ENCODE measurements around the gene ISM1. TPM values are rescaled to one million over a fixed set of nuclear protein-coding genes. Genes with fewer than 3 reads are reported as not detected.

The ISM1 gene
- total and polyA plus RNA-seq, 2 donors (not counting 3 experiments of a cell fraction or from before 2014, with no cell fraction given) = not detected

DNA sequence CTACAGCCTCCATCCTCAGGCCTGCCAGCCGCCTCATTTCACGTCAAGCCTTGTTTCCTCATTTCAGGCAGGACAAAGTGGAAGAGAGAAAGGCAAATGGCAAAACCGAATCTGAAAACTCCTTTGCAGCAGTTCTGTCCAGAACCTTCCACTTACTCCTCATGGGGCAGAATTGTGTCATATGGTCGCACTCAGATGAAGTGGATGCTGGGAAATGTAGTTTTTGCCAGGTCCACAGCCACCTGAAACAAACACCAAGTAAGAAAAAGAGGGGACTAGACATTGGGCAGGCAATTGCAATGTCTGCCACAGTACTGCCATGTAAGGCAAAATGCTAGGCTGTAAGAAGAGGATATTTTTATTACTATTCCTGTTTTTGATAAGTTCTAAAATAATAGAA lies 44.9 kb downstream of the ISM1 start:
- no TSS peak for BruUV-seq (replicated peaks)
- H3K9me3 ChIP-seq (replicated peaks; ENCODE audit: control insufficient read depth, insufficient read depth, low read length) = no peaks in the 10 kb centered on the region
- H3K27me3 ChIP-seq (ENCODE audit: control insufficient read depth in 2 of 2, insufficient read depth in 2 of 2, low read length in 2 of 2) = peaks cover 0 to 4% of the 10 kb centered on the region in 2 experiments
- H2AFZ ChIP-seq (ENCODE audit: low read depth, low read length) = no peak overlapping the region
- no peaks in the 10 kb centered on the region for H3K9me1 ChIP-seq (replicated peaks; ENCODE audit: control insufficient read depth, extremely low read depth, insufficient read depth, low read length)
- no peaks in the 10 kb centered on the region for H4K20me1 ChIP-seq (replicated peaks; ENCODE audit: control insufficient read depth, extremely low read depth, insufficient read depth, low read length)
- H3K9ac ChIP-seq (replicated peaks; ENCODE audit: extremely low read depth, insufficient read depth, low read length) = no peak overlapping the region
- TF ChIP-seq FOS (IDR thresholded peaks at IDR 0.05; ENCODE audit: borderline replicate concordance, insufficient read depth, low read length) = no peak
- peaks cover 20% of the 10 kb centered on the region for H3K4me1 ChIP-seq (ENCODE audit: control insufficient read depth, extremely low read depth, insufficient read depth, low read length)
- H3K4me3 ChIP-seq (replicated peaks in 1 of 3; ENCODE audit: insufficient read depth in 1 of 3, low read depth in 1 of 3, low read length in 3 of 3) = no peak overlapping the region
- H3K36me3 ChIP-seq (ENCODE audit: control insufficient read depth in 2 of 2, extremely low read depth in 1 of 2, insufficient read depth in 2 of 2, low read length in 2 of 2) = no peaks in the 10 kb centered on the region
- H3K27ac ChIP-seq (ENCODE audit: insufficient read depth, low read depth, low read length) = no peak overlapping the region
- ChIA-PET CTCF (no interaction called here), POLR2A (no interaction called here)
- FAIRE-seq = no peak
- dilution Hi-C loops (cut with MboI; ENCODE audit: extremely low pct_ligation_motif_present, low sequenced_read_pairs) (no loop called here), intact Hi-C loops (cut with micrococcal nuclease) (no loop called here)
- H3K79me2 ChIP-seq (ENCODE audit: control insufficient read depth, insufficient read depth, low read length) = no peaks in the 10 kb centered on the region
- H3K4me2 ChIP-seq (ENCODE audit: insufficient read depth, low read length) = no peak overlapping the region
- DNase-seq (ENCODE audit: low read depth, low spot score) = no peak

DNA sequence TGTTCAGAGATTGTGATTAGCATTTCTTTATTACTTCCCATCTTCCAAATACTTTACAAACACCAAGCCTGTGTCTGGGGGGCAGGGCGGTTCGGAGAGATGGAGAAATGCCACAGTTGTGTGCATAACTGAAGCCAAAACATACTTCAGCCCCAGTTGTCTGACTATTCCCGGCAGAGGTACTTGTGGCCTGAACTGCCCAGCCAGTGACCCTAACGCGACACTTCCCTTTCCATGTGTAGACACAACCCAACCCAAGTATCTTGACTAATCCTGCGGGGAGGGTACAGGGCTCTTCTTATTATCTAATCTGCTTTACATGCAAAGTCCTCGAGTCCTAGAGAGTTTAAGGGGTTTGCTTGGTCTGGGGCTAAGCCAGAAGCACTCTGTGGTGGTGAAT lies 46.2 kb downstream of the ISM1 start:
- DNase-seq (ENCODE audit: low read depth, low spot score) (no peak), FAIRE-seq (no peak)
- Histone ChIP-seq H3K79me2 (ENCODE audit: control insufficient read depth, insufficient read depth, low read length) (no peaks in the 10 kb centered on the region), H3K36me3 (ENCODE audit: control insufficient read depth in 2 of 2, extremely low read depth in 1 of 2, insufficient read depth in 2 of 2, low read length in 2 of 2) (no peaks in the 10 kb centered on the region), H3K4me1 (ENCODE audit: control insufficient read depth, extremely low read depth, insufficient read depth, low read length) (peaks cover 30% of the 10 kb centered on the region), H3K4me2 (ENCODE audit: insufficient read depth, low read length) (no peak overlapping the region), H3K4me3 (replicated peaks in 1 of 3; ENCODE audit: insufficient read depth in 1 of 3, low read depth in 1 of 3, low read length in 3 of 3) (no peak overlapping the region), H3K27ac (ENCODE audit: insufficient read depth, low read depth, low read length) (no peak overlapping the region), H2AFZ (ENCODE audit: low read depth, low read length) (no peak overlapping the region), H4K20me1 (replicated peaks; ENCODE audit: control insufficient read depth, extremely low read depth, insufficient read depth, low read length) (no peaks in the 10 kb centered on the region), H3K9ac (replicated peaks; ENCODE audit: extremely low read depth, insufficient read depth, low read length) (no peak overlapping the region), H3K9me3 (replicated peaks; ENCODE audit: control insufficient read depth, insufficient read depth, low read length) (no peaks in the 10 kb centered on the region), H3K9me1 (replicated peaks; ENCODE audit: control insufficient read depth, extremely low read depth, insufficient read depth, low read length) (no peaks in the 10 kb centered on the region), H3K27me3 (ENCODE audit: control insufficient read depth in 2 of 2, insufficient read depth in 2 of 2, low read length in 2 of 2) (peaks cover 0 to 4% of the 10 kb centered on the region in 2 experiments)
- intact Hi-C loops (cut with micrococcal nuclease) = no loop called here
- dilution Hi-C loops (cut with MboI; ENCODE audit: extremely low pct_ligation_motif_present, low sequenced_read_pairs) = no loop called here
- CTCF ChIA-PET = no interaction called here
- BruUV-seq (replicated peaks) = no TSS peak
- TF ChIP-seq GATA2 (IDR thresholded peaks at IDR 0.05; ENCODE audit: insufficient read depth, insufficient read length, low read depth, low read length) = no peak
- TF ChIP-seq JUN (IDR thresholded peaks at IDR 0.05; ENCODE audit: borderline replicate concordance, insufficient read depth, insufficient read length, low read depth) = no peak
- TF ChIP-seq MYC (IDR thresholded peaks at IDR 0.05; ENCODE audit: low read depth, low read length) = no peak
- TF ChIP-seq, protein P1, sequence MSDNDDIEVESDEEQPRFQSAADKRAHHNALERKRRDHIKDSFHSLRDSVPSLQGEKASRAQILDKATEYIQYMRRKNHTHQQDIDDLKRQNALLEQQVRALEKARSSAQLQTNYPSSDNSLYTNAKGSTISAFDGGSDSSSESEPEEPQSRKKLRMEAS (IDR thresholded peaks at IDR 0.05; ENCODE audit: insufficient read depth, insufficient read length) = no peak
- TF ChIP-seq CTCF (IDR thresholded peaks at IDR 0.05; ENCODE audit: extremely low read depth in 1 of 2, insufficient read depth in 1 of 2, low read depth in 1 of 2, low read length in 2 of 2) = no peak
- TF ChIP-seq EZH2 (IDR thresholded peaks at IDR 0.05; ENCODE audit: borderline replicate concordance, low read depth, low read length, severe bottlenecking) = no peak
- TF ChIP-seq FOS (IDR thresholded peaks at IDR 0.05; ENCODE audit: borderline replicate concordance, insufficient read depth, low read length) = no peak
- TF ChIP-seq POLR2A (IDR thresholded peaks at IDR 0.05; ENCODE audit: low read depth, low read length) = no peak
- TF ChIP-seq POLR2AphosphoS5 (IDR thresholded peaks at IDR 0.05; ENCODE audit: insufficient read depth, low read depth, low read length) = no peak
- POLR2A ChIA-PET = no interaction called here

Measured in endothelial cell of umbilical vein (primary cell).